Activated naive CD4-positive, alpha-beta T cell treated with Interleukin-2 at 50 U/mL for 16 hours (primary cell): ENCODE results near the gene RNGTT.

Experiments used
- DNase-seq: peaks from one replicate; pipeline ENCODE4 v3.0.0-alpha.2; 2020

Gene RNGTT

DNA sequence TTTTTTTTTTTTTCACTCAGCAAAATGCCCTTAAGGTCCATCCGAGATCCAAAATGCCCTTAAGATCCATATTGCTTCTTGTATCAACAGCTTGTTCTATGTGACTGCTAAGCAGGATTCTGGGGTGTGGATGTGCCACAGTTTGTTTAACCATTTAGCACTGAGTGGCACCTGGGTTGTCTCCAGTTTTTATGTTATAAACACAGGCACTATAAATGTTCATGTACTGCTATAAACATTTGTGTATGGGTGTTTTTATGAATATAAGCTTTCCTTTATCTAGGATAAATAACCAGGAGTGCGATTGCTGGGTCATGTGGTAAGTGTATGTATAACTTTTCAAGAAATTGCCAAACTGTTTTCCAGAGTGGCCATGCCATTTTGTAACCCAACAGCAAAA, 386.0 kb downstream of the RNGTT start:
- no peak for DNase-seq

DNA sequence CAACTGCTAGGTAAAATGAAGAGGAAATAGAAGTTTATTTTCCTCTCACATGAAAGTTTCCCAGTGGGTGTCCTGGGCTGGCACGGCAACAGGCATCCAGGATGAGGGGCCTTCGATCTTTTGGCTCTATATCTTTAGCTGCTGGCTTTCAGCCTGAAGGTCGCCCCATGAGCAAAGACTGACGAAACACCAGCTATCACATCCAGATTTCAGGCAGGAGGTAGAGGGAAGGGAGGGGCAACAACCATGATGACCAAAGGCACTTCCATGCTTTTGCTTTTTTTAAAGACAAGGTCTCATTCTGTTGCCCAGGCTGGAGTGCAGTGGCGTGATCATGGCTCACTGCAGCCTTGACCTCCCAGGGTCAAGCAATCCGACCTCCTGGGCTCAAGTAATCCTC, 387.9 kb downstream of the RNGTT start:
- no peak for DNase-seq

DNA sequence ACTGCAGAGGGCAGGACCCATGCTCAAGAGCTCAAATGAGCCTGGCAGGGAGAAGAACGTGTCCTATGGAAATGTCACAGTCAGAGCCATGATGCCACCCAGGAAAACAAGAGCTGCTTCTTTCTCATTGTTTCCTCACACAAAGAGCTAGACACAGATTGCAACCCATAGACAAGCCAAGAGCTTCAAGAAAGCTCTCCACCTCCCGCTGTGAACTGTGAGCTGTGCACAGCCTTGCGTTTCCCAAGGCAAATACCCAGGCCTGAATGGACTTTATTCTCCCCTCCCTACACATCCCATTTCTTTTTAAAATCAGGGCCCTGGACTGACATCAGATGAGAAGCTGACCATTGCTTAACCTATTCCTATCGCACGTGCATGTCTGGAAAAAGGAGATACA, 388.8 kb downstream of the RNGTT start:
- no peak for DNase-seq

DNA sequence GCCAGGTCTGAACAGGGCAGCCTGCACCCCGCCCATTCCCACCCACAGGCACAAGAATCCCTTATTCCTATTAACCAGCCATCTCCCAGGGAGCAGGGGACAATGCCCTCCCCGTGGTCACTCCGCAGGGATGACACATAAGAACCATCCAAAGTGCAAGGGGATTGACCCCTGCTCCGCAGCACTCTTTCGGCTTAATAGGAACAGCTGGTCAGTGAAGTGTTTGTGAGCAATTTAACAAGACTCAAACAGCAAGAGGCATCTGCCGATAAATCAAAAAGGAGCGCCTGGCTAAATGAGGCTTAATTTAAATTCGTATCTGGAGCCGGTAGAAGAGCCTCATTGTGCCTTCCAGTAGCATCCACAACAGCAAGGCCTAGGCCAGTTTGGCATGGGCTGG, 389.4 kb downstream of the RNGTT start:
- no peak for DNase-seq

DNA sequence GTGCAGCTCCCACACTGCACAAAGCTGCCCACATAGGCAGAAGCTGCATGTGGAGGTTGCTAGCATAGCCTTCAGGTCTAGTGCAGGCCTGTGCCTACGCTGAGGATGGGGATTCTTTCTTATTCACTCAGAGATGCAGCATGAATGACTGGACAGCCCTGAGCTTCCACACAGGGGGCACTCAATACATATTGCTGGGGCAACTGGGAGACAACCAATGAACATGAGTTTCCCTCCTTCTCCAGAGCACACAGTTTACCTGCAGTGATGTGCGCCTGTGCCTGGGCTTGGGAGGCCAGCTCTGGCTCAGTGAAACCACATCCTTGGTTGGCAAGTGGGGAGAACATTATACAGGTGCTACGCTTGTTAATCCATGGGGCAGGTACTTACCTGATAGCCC, 389.9 kb downstream of the RNGTT start:
- DNase-seq, result no peak

DNA sequence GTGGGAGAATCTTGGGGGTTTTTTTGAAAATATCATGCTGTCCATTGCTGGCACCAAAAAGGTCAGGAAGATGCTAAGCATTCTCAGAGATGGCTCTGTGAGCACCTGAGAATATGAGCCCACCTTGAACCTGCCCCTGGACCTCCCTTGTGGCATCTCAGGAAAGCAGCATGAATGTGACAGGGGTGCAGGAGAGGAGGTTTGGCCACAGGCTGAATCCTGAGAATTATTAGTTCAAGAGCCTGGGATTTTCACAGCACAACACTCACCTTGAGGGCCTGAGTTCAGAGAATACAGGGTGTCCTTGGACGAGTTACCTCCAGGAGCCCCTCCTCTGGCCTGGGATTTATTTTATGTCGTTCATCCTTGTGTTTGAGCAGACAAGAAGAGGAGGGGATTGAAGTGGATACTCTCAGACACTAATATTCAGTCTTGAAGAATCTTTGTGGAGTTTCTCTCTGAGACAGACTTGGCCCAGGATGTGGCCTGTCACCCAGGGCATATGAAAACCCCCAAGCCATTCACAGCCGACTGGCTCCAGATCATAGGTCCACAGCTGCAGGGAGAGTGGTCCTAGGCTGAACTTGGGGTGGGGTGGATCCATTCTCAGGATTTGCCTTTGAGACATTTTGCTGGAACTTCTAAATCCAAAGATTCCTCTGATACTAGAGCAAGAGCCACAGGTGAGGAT, 390.8 kb downstream of the RNGTT start:
- DNase-seq, result no peak

DNA sequence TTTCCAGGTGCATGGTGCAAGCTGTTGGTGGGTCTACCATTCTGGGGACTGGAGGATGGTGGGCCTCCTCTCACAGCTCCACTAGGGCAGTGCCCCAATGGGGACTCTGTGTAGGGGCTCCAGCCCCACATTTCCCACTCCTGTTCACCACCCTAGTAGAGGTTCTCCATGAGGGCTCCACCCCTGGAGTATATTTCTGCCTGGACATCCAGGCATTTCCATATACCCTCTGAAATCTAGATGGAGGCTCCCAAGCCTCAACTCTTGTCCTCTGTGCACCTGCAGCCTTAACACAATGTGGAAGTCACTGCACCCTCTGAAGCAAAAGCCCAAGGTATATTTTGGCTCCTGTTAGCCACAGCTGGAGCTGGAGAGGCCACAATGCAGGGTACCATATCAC, 393.5 kb downstream of the RNGTT start:
- no peak for DNase-seq

DNA sequence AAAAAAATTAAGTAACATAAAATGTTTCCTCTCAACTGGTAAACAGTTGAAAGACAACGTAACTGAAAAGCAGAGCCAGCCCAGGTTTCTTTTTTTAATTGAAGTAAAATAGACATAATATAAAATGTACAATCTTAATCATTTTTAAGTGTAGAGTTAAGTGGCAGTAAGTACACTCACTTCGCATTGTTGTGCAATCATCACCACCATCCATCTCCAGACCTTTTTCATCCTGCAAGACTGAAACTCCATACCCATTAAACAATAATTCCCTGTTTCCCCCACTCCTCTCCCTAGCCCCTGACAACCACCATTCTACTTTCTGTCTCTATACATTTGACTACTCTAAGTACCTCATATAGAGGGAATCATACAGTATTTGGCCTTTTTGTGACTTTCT, 395.7 kb downstream of the RNGTT start:
- DNase-seq, result no peak

DNA sequence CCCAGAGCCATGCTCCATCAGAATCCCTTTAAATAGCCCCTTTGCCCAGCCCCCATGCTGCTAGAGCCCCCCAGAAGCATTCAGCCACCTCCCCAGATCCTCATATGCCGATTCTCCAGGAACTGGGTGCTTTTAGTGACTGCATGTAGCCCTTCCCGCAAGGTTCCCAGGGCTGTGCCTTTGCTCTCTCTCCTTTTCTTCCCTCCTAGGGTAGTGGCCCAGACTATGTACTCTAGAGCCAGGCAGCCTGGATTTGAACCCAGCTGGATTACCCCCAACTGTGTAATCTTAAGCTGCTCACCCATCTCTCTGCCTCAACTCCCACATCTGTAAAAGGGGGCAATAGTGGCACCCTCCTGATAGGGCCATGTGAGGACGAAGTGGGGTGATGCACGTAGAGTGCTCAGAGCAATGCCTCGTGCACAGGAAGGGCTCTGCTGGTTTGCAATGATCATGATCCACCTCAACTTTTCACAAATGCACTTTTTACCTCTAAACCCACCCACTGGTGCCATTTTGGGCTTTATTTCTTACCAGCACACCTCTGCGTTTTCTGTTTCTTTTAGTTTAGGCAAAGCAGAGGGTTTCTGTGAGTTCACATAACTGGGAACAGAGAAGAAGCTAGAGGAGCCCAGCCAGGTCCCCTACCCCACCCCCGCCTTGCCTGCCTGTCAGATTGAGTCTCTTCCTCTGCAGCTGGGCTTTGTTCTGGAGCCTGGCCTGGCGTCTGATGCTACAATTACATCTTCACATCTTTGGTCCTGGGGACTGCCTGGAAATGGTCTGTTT, 396.5 kb downstream of the RNGTT start:
- no peak for DNase-seq

DNA sequence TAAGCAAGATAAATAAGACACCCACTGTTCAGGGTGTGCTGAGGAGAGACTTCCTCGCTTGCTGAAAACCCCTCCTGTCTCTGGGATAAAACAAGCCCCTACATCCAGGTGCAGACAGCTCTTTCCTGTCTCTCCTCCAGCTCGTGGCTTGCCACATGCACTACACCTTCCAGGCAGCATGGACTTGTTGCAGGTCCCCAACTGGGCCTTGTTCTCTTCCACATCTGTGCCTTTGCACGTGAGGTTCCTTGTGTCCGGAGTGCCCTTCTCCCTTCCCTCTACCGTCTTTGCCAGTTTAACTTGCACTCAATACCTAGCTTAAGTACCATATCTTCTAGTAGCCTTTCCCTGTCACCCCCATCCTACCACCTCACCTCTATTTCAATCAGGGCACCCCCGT, 397.6 kb downstream of the RNGTT start:
- DNase-seq, result no peak

DNA sequence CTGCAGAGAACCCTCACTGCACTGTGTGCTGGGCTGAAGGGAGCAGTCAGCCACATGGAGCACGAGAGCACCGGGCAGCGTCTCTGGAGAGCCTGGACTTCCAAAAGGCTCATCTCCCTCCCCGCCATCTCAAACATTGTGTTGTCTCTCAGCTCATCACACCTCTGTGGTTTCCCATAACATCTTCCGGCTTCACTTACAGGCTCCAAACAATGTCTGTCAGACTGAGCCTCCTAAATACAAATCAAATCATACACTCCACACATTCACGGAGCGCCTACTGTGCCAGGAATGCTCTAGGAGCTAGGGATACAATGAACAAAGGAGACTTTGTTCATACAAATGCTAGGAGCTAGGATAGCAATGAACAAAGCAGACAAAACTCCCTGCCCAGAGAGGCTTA, 398.0 kb downstream of the RNGTT start:
- no peak for DNase-seq

DNA sequence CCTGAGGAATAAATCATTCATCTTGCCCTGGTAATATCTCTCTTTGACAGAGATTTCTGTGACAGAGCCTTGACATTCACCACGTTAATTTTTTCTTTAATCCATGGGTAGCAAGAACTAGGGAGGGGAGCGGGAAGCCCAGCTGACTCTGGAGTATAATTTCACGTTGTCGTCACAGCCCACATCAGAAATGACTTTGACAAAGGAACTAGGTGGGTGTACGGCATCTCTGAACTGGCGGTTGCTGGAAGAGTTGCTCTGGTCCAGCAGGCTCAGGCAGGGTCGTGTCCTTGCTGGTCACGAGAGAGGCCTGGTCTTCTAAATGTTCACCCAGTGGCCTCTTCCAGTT, 400.2 kb downstream of the RNGTT start:
- DNase-seq, result no peak

DNA sequence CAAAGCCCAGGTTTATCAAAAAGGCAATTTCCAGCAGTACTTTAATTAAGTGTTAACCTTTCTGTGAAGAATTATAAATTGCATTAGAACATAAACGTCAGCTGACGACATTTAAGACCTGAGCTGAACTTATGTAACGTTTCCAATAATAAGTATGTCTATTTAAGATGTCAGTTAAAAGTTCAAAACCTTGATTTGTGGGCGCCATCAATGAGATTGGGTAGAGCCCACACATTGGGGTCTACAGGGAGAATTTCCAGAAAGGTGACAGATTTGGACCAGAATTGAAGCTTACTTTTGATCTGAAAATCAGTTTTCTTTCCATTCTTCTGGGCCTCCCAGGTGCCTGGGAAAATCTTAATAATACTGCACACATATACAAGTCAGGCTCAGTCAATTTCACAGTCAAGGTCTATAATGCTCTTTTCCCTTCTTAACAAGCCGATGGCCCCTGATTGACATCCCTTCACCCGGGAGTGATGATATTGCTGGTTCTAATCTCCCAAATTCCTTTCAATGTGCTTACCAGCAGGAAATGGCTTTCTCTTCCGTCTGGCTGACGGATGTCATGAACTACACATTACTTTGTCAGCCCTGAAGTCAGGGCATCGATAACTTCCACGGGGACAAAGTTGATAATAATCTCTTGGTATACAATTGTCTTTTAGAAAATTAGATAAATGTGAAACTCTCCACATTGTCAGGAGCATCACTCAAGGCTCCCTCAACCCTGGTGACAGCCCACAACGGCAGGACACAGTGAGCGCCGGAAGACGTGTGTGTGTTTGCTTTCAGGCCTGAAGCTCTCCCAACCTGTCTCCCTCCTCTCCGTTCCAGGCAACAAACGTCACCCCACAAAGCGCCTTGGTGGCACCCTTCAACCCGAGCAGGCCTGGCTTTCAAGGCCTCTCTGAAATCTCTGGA, 400.8 kb downstream of the RNGTT start:
- no peak for DNase-seq

DNA sequence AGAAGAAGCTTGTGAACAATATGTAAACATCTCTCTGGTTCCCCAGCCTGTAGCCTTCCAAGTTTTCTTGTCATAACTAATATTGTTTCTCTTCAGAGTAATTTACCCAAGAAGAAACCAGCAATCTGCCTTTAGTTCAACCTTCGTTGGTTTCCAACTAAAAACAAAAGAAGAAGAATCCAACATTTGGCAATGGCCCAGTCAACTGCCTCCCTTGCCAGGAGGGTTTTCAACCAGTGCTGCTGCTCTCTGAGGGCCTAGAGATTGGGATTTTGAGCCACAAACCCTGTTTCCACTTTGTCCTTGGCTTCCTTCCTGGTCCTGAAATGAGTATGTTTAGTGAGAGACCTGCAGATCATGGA, 401.5 kb downstream of the RNGTT start:
- no peak for DNase-seq

DNA sequence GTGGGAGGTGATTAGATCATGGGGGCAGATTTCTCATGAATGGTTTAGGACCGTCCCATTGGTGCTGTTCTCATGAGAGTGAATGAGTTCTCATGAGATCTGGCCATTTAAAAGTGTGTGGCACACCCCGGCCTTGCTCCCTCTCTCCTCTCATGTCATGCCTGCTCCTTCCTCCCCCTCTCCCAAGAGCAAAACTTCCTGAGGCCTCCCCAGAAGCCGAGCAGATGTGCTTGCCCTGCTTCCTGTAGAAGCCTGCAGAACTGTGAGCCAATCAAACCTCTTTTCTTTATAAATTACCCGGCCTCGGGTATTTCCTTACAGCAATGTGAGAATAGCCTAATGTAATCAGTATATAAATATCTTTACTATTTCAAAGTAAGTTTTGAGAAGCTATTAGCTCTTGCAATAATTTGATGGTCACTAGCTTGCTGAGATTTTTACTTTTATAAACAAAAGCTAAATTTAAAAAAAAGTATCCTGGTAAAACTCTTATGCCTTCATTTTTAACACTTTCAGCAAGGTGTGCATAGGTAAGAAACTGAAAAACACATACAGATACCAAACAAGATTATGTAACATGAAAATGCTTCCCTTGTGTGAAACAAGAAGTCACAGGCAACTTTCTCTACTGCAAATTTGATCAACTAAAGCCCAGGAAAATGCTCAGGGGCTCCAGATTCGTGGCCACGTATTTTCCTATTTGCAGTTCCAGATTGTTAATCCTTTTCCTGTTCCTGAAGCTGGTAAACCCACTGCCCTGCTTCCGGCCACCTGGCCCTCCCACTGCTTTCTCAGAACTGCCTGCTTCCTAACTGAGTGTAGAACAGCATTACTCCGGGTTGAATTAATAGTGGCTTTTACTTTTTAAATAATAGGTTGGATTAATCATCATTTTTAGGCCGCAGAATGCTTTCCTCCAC, 402.1 kb downstream of the RNGTT start:
- no peak for DNase-seq
